Psoas muscle (tissue), 8 donors: ENCODE results near the gene MRPS26. TPM values are rescaled to one million over a fixed set of nuclear protein-coding genes. Genes with fewer than 3 reads are reported as not detected.
"Not testable (repeated sequence)": the region's sequence is repeated elsewhere in the genome, so short reads cannot be mapped to it uniquely, and the experiment has no call there.

Experiments used
- ATAC-seq, 4 donors: fragments of 200-7000 bp; cut with Tn5 transposase; one replicate each; pipeline ENCODE4 v1.9.1; 2020; ENCODE audit warnings: moderate library complexity in 3 of 4, mild to moderate bottlenecking in 2 of 4
- DNase-seq, 2 donors: peaks; one replicate each; pipeline ENCODE4 v3.0.0-alpha.2; 2020
- H3K27ac ChIP-seq: fragments of 200-600 bp; one replicate; pipeline ENCODE4 v1.8.0; 2022
- H3K27me3 ChIP-seq, 3 donors: fragments of 200-600 bp in 1 of 3; one replicate each; pipeline versions ENCODE4 v1.6.1 to v1.8.0; 2013 to 2022; ENCODE audit warnings: low read length in 2 of 3, mild to moderate bottlenecking in 2 of 3, moderate library complexity in 1 of 3; ENCODE audit not compliant: insufficient read depth in 3 of 3
- H3K36me3 ChIP-seq, 2 donors: fragments of 200-600 bp in 1 of 2; one replicate each; pipeline versions ENCODE4 v1.6.1 to v1.8.0; 2013 to 2022; ENCODE audit warnings: low read depth in 1 of 2, mild to moderate bottlenecking in 1 of 2, moderate library complexity in 1 of 2; ENCODE audit not compliant: insufficient read depth in 1 of 2
- H3K4me1 ChIP-seq: fragments of 200-600 bp; one replicate; pipeline ENCODE4 v1.8.0; 2022
- H3K4me3 ChIP-seq: fragments of 200-600 bp; one replicate; pipeline ENCODE4 v1.8.0; 2022; ENCODE audit warnings: mild to moderate bottlenecking
- H3K9me3 ChIP-seq: fragments of 200-600 bp; one replicate; pipeline ENCODE4 v1.8.0; 2022
- WGBS, 3 donors: extraction: QIAGEN DNeasy Blood & Tissue Kit; methylation state at CpG; one replicate each; pipeline versions ENCODE4 v1.1.6 to v1.1.7; 2013; 5-methylcytosine and 5-hydroxymethylcytosine counted together
- intact Hi-C, 2 donors: fragments of 100-400 bp; cut with DNase I; formaldehyde crosslinking; loops; one replicate each; pipeline versions ENCODE4 v1.11.0 to v1.14.2; 2022
- polyA plus RNA-seq, 3 donors: library from polyadenylated mRNA; stranded (reverse); fragments of 200-250 nt; gene quantifications; one replicate each; pipeline ENCODE4 v1.2.3, GENCODE V29; 2013
- total RNA-seq, 4 donors: library from RNA; stranded (reverse); fragmentation: NEBNext Ultra II Directional in 2 of 4; extraction: Animal tissue kit (Norgen Biotek cat#: 25700) in 2 of 4; gene quantifications; one replicate each; pipeline versions ENCODE4 v1.2.1 to v1.2.4, GENCODE V29; 2021 to 2023
- TF ChIP-seq, protein P1 (sequence below): fragments of 200-600 bp; IDR thresholded peaks from one replicate; pipeline ENCODE4 v1.8.0; 2022; ENCODE audit warnings: antibody characterized with exemption
- donor health status: healthy with polysubstance abuse.
- donor health status: DM: no; HTN: no; CAD: no; lungs with moderate emphysema.
- donor health status: Bipolar disorder and iron deficiency.
- donor health status: healthy.
- donor health status: DM: yes; HTN: yes; CAD: no.
- donor health status: DM: no; HTN: no; CAD: no.
- donor health status: DM: no; HTN: no; CAD: no.
- donor health status: DM: yes; HTN: yes; CAD: no.

The MRPS26 gene
- total and polyA plus RNA-seq, 7 donors = 42.8 to 150 (median 49.0) TPM

DNA sequence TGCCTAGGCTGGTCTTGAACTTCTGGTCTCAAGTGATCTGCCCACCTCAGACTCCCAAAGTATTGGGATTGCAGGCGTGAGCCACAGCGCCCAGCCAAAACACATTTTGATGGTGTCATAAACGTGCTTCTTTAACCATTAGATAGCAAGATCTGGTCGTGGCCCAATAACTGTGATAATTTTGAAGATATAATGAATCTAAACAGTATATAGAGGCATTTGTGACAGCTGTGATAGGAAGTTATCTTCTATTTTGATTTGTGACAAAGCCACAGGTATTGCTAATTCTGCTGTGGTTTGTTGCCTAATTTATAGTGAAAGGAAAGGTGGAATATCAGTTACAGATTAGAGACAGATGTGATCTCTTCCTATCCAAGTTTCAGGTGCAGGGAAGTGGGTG, 24.9 kb downstream of the MRPS26 start:
- 89 to 92% (median 92%) methylated on average over 4 of the region's 4 CpGs for WGBS, 3 donors

DNA sequence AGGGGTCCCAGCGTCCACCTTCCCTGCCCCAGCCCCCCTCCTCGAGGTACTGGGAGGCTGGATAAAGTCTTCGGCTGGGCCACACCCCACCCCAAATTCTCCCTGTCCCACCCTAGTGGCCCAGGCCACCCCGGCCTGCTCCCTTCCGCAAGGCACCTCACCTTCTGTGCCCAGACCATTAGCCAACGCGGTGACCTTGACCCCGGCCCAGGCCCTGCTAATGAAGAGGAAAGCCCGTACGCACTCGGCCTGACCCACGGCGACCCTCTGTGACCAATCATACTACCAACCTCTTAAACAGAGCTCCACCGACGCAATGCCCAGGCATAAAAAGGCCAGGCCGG, 25.4 kb downstream of the MRPS26 start:
- Histone ChIP-seq H3K36me3 (no peaks in the 10 kb centered on the region), H3K4me3 (peak overlapping the region; percentile 62), H3K4me1 (peaks cover 2% of the 10 kb centered on the region), H3K9me3 (no peaks in the 10 kb centered on the region), H3K27ac (no peak overlapping the region), H3K27me3 (peaks cover 0 to 16% (median 6%) of the 10 kb centered on the region in 3 donors)
- no peak for ATAC-seq
- no peak for DNase-seq
- 75 to 79% (median 77%) methylated on average over 16 of the region's 16 CpGs for WGBS, 3 donors
- intact Hi-C loops = no loop called here
- TF ChIP-seq, protein P1, sequence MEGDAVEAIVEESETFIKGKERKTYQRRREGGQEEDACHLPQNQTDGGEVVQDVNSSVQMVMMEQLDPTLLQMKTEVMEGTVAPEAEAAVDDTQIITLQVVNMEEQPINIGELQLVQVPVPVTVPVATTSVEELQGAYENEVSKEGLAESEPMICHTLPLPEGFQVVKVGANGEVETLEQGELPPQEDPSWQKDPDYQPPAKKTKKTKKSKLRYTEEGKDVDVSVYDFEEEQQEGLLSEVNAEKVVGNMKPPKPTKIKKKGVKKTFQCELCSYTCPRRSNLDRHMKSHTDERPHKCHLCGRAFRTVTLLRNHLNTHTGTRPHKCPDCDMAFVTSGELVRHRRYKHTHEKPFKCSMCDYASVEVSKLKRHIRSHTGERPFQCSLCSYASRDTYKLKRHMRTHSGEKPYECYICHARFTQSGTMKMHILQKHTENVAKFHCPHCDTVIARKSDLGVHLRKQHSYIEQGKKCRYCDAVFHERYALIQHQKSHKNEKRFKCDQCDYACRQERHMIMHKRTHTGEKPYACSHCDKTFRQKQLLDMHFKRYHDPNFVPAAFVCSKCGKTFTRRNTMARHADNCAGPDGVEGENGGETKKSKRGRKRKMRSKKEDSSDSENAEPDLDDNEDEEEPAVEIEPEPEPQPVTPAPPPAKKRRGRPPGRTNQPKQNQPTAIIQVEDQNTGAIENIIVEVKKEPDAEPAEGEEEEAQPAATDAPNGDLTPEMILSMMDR = no peak

More for the DNA sequence above, 24.9 kb downstream of the MRPS26 start:
- H3K27ac ChIP-seq = no peak overlapping the region
- H3K4me1 ChIP-seq = peaks cover 2% of the 10 kb centered on the region
- DNase-seq (no peak), ATAC-seq (no peak)
- H3K36me3 ChIP-seq = no peaks in the 10 kb centered on the region
- TF ChIP-seq, protein P1 = no peak
- no peak overlapping the region for H3K4me3 ChIP-seq
- no peaks in the 10 kb centered on the region for H3K9me3 ChIP-seq
- H3K27me3 ChIP-seq = peaks cover 0 to 16% (median 6%) of the 10 kb centered on the region in 3 donors
- intact Hi-C loops = no loop called here

DNA sequence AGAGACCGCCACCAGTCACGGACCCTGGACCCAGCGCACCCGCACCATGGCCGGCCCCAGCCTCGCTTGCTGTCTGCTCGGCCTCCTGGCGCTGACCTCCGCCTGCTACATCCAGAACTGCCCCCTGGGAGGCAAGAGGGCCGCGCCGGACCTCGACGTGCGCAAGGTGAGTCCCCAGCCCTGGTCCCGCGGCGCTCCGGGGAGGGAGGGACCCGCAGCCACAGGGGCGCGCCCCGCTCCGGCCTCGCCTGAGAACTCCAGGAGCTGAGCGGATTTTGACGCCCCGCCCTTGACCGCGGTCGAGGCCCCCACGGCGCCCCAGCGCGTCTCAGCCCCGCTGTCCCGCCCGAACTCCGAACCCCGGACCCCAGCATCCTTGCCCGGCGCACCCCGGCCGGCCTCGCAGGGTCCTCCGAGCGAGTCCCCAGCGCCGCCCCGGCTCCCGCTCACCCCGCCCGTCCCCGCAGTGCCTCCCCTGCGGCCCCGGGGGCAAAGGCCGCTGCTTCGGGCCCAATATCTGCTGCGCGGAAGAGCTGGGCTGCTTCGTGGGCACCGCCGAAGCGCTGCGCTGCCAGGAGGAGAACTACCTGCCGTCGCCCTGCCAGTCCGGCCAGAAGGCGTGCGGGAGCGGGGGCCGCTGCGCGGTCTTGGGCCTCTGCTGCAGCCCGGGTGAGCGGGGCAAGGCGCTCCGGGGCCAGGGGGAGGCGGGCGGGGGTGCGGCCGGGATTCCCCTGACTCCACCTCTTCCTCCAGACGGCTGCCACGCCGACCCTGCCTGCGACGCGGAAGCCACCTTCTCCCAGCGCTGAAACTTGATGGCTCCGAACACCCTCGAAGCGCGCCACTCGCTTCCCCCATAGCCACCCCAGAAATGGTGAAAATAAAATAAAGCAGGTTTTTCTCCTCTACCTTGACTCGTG, 26.0 kb downstream of the MRPS26 start, which contains the start of gene OXT:
OXT (plus strand) TSS at position 11 of the 920 bp plus-strand sequence; CDS start at position 47, 36 bp downstream.
- Histone ChIP-seq H3K27ac (no peak within 1 kb of the TSS), H3K9me3 (no peaks in the 10 kb centered on the region), H3K36me3 (no peaks in the 10 kb centered on the region), H3K27me3 (peaks cover 0 to 16% (median 6%) of the 10 kb centered on the region in 3 donors), H3K4me1 (peaks cover 2% of the 10 kb centered on the region), H3K4me3 (peak within 1 kb of the TSS; percentile 62)
- peak; percentile 60 to 72 for DNase-seq
- WGBS, 3 donors = 10 to 12% (median 11%) methylated on average over 64 to 95 of the region's 95 CpGs
- peak; percentile 16 to 47 (median 28) for ATAC-seq
- intact Hi-C loops = no loop called here
- TF ChIP-seq, protein P1 = no peak

GRCh38 chr20:3072530-3073250, 26.8 kb downstream of the MRPS26 start:
- Histone ChIP-seq H3K27me3 (peaks cover 0 to 16% (median 6%) of the 10 kb centered on the region in 3 donors), H3K4me3 (peak overlapping the region; percentile 62), H3K36me3 (no peaks in the 10 kb centered on the region), H3K4me1 (peaks cover 2% of the 10 kb centered on the region), H3K9me3 (no peaks in the 10 kb centered on the region), H3K27ac (no peak overlapping the region)
- ATAC-seq (no peak), DNase-seq (no peak)
- intact Hi-C loops = no loop called here
- TF ChIP-seq, protein P1 = no peak
- WGBS, 3 donors = 64 to 69% (median 65%) methylated on average over 22 of the region's 22 CpGs

DNA sequence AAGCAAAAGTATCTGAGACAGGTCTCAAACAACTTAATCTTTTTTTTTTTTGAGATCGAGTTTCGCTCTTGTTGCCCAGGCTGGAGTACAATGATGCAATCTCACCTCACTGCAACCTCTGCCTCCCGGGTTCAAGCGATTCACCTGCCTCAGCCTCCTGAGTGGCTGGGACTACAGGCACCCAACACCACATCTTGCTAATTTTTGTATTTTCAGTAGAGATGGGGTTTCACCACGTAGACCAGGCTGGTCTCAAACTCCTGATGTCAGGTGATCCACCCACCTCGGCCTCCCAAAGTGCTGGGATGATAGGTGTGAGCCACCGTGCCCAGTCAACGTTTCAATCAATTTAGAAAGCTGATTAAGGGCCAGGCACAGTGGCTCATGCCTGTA, 27.4 kb downstream of the MRPS26 start:
- H3K36me3 ChIP-seq, ATAC-seq, H3K27ac ChIP-seq, H3K9me3 ChIP-seq, DNase-seq, H3K4me3 ChIP-seq, H3K4me1 ChIP-seq, intact Hi-C loops: not testable (repeated sequence)
- H3K27me3 ChIP-seq = peaks cover 0 to 16% (median 6%) of the 10 kb centered on the region in 3 donors
- 83 to 90% (median 85%) methylated on average over 8 of the region's 8 CpGs for WGBS, 3 donors
